ENCODE data around the gene MOCOS. TPM values are rescaled to one million over a fixed set of nuclear protein-coding genes. Genes with fewer than 3 reads are reported as not detected.

Gene MOCOS
- polyA plus RNA-seq, 1 donor (not counting 4 experiments of a cell fraction or from before 2014, with no cell fraction given) = 2.8 TPM

DNA sequence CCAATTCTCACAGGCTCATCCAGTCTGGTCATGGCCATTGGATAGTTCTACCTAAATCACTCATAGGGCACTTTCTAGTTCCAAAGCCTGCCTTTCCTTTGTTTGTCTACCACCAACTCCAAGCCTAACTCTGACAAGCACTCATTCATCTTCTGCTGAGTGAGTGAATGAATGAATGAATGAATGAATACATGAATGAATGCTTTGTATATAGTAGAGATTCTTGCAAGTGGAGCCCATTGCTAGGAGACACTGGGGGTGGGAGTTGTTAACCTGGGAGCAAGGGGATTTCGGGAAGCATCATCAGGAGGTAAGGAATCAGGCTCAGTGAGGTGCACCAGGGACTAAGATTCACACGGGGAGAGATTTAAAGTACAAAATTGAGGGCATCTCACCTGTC is 3.3 kb upstream of the MOCOS start:
- dilution Hi-C loops (cut with MboI; ENCODE audit: extremely low pct_ligation_motif_present, low sequenced_read_pairs) = no loop called here
- no peak overlapping the region for H3K27ac ChIP-seq (ENCODE audit: control insufficient read depth, insufficient read depth, low read length)
- no peaks in the 10 kb centered on the region for H3K36me3 ChIP-seq (ENCODE audit: control insufficient read depth in 2 of 2, extremely low read depth in 1 of 2, insufficient read depth in 2 of 2, low read length in 2 of 2)
- H3K9me1 ChIP-seq (ENCODE audit: control insufficient read depth, extremely low read depth, insufficient read depth, low read length) = no peaks in the 10 kb centered on the region
- H3K79me2 ChIP-seq (ENCODE audit: control insufficient read depth, insufficient read depth, low read length) = no peaks in the 10 kb centered on the region
- TF ChIP-seq EZH2 (IDR thresholded peaks at IDR 0.05; ENCODE audit: low read length) (no peak), CTCF (optimal IDR thresholded peaks at IDR 0.05 in 1 of 3, IDR thresholded peaks at IDR 0.05 in 1 of 3, conservative IDR thresholded peaks at IDR 0.05 in 1 of 3; ENCODE audit: extremely low read depth in 1 of 3, insufficient read depth in 2 of 3, low read length in 3 of 3) (no peak)
- H4K20me1 ChIP-seq (ENCODE audit: control insufficient read depth, extremely low read depth, insufficient read depth, low read length) = no peaks in the 10 kb centered on the region
- H3K27me3 ChIP-seq (ENCODE audit: control insufficient read depth, extremely low read depth, insufficient read depth, low read length) = no peaks in the 10 kb centered on the region
- H3K4me3 ChIP-seq (ENCODE audit: control insufficient read depth in 2 of 3, extremely low read depth in 1 of 3, insufficient read depth in 2 of 3, low read depth in 1 of 3, low read length in 3 of 3) = no peak overlapping the region
- DNase-seq (ENCODE audit: low read depth, low spot score) = no peak
- no peak for FAIRE-seq
- H3K4me2 ChIP-seq (ENCODE audit: control insufficient read depth, extremely low read depth, insufficient read depth, low read depth, low read length) = no peak overlapping the region
- H2AFZ ChIP-seq (ENCODE audit: control insufficient read depth, low read length) = no peak overlapping the region
- no peaks in the 10 kb centered on the region for H3K9me3 ChIP-seq (ENCODE audit: control insufficient read depth, low read depth, low read length)
- H3K9ac ChIP-seq (ENCODE audit: control insufficient read depth, extremely low read depth, insufficient read depth, low read length) = no peak overlapping the region
- H3K4me1 ChIP-seq (ENCODE audit: control insufficient read depth, extremely low read depth, insufficient read depth, low read length) = peaks cover 6% of the 10 kb centered on the region

DNA sequence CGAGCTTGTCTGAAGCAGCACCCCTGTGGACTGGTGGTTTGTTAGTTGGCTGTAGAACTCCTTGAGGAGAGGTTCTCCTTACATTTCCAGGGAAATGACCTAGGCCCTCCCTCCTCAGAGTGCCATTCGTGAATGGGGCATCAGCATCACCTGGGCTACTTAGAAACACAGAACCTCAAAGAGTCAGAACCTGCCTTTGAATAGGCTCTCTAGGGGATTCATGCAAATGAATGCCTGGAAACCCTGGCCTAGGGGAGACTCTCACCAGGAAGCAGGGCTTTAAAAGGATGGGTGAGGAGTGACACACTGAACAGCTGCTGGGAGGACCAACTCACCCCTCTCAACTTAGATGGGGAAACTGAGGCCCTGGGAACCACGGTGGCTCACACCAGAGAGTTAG is 2.1 kb upstream of the MOCOS start:
- Histone ChIP-seq H3K4me1 (ENCODE audit: control insufficient read depth, extremely low read depth, insufficient read depth, low read length) (peaks cover 6% of the 10 kb centered on the region), H3K9ac (ENCODE audit: control insufficient read depth, extremely low read depth, insufficient read depth, low read length) (no peak overlapping the region), H4K20me1 (ENCODE audit: control insufficient read depth, extremely low read depth, insufficient read depth, low read length) (no peaks in the 10 kb centered on the region), H3K27me3 (ENCODE audit: control insufficient read depth, extremely low read depth, insufficient read depth, low read length) (no peaks in the 10 kb centered on the region), H3K9me1 (ENCODE audit: control insufficient read depth, extremely low read depth, insufficient read depth, low read length) (no peaks in the 10 kb centered on the region), H3K27ac (ENCODE audit: control insufficient read depth, insufficient read depth, low read length) (no peak overlapping the region), H3K36me3 (ENCODE audit: control insufficient read depth in 2 of 2, extremely low read depth in 1 of 2, insufficient read depth in 2 of 2, low read length in 2 of 2) (no peaks in the 10 kb centered on the region), H3K9me3 (ENCODE audit: control insufficient read depth, low read depth, low read length) (no peaks in the 10 kb centered on the region), H2AFZ (ENCODE audit: control insufficient read depth, low read length) (no peak overlapping the region), H3K4me2 (ENCODE audit: control insufficient read depth, extremely low read depth, insufficient read depth, low read depth, low read length) (no peak overlapping the region), H3K79me2 (ENCODE audit: control insufficient read depth, insufficient read depth, low read length) (no peaks in the 10 kb centered on the region), H3K4me3 (ENCODE audit: control insufficient read depth in 2 of 3, extremely low read depth in 1 of 3, insufficient read depth in 2 of 3, low read depth in 1 of 3, low read length in 3 of 3) (no peak overlapping the region)
- TF ChIP-seq CTCF (optimal IDR thresholded peaks at IDR 0.05 in 1 of 3, IDR thresholded peaks at IDR 0.05 in 1 of 3, conservative IDR thresholded peaks at IDR 0.05 in 1 of 3; ENCODE audit: extremely low read depth in 1 of 3, insufficient read depth in 2 of 3, low read length in 3 of 3) (no peak), EZH2 (IDR thresholded peaks at IDR 0.05; ENCODE audit: low read length) (no peak)
- no peak for DNase-seq (ENCODE audit: low read depth, low spot score)
- FAIRE-seq = no peak
- dilution Hi-C loops (cut with MboI; ENCODE audit: extremely low pct_ligation_motif_present, low sequenced_read_pairs) = no loop called here

Measured in keratinocyte (primary cell).